GM13977 (cell line): ENCODE results near the gene BMP2K.

Experiments used
- DNase-seq: peaks from one replicate; pipeline ENCODE4 v3.0.0; 2012; ENCODE audit warnings: low spot score
- CTCF ChIP-seq: IDR thresholded peaks from 2 replicates; pipeline ENCODE4 v1.5.1; 2012; ENCODE audit warnings: mild to moderate bottlenecking, control low read depth; ENCODE audit not compliant: insufficient read depth; ENCODE audit errors: extremely low read depth, missing control alignments
- in situ Hi-C: fragments of 300-500 bp; cut with MboI; formaldehyde crosslinking; loops from one replicate; pipeline ENCODE4 v1.12.0; 2022; ENCODE audit warnings: low sequenced_read_pairs, low pct_unique_long_range_greater_than_20kb, mixed read lengths, inconsistent platforms; ENCODE audit not compliant: unreplicated experiment

BMP2K gene

GRCh38 chr4:78910612-78911011 is 134.5 kb downstream of the BMP2K start:
- no peak for DNase-seq
- in situ Hi-C loops = no loop called here
- no peak for TF ChIP-seq CTCF

- TF ChIP-seq CTCF = no peak
- in situ Hi-C loops = no loop called here
- DNase-seq = no peak
Observed at GRCh38 chr4:78922207-78922606, 146.1 kb downstream of the BMP2K start.

GRCh38 chr4:78923464-78924312 is 147.5 kb downstream of the BMP2K start:
- DNase-seq = no peak
- no peak for TF ChIP-seq CTCF
- in situ Hi-C loops = no loop called here

- in situ Hi-C loops = loop anchor here (25.0 kb wide), 1 partner anchor 1285 kb away; no protein-coding TSS in a partner anchor
- no peak for DNase-seq
- TF ChIP-seq CTCF = no peak
Observed at GRCh38 chr4:78926826-78927225, 150.7 kb downstream of the BMP2K start.

GRCh38 chr4:78928835-78929234 is 152.7 kb downstream of the BMP2K start:
- in situ Hi-C loops = loop anchor here (25.0 kb wide), 1 partner anchor 1283 kb away; no protein-coding TSS in a partner anchor
- no peak for TF ChIP-seq CTCF
- DNase-seq = no peak

GRCh38 chr4:78930016-78930629 is 154.0 kb downstream of the BMP2K start:
- TF ChIP-seq CTCF = no peak
- in situ Hi-C loops = loop anchor here (25.0 kb wide), 1 partner anchor 1282 kb away; no protein-coding TSS in a partner anchor

More at GRCh38 chr4:78930016-78930629, 154.0 kb downstream of the BMP2K start:
- no peak for DNase-seq
